Measurements from ENCODE around the gene ULK3. TPM values are rescaled to one million over a fixed set of nuclear protein-coding genes. Genes with fewer than 3 reads are reported as not detected.
A peak's percentile ranks its signal among the peaks of the same experiment; 100 is the strongest.

Gene ULK3
- total RNA-seq, 4 donors from 2014 or later = 39.0 to 56.5 (median 48.1) TPM

- intact Hi-C loops (cut with DNase I; ENCODE audit: low total_unique reads) (no loop called here), in situ Hi-C loops (cut with MboI; ENCODE audit: low sequenced_read_pairs in 4 of 4) (no loop called here)
- no peaks in the 10 kb centered on the region for H3K36me3 ChIP-seq
- peaks cover 40 to 50% of the 10 kb centered on the region in 2 donors for H3K4me1 ChIP-seq
- ATAC-seq = no peak
- no peak for TF ChIP-seq POLR2A (IDR thresholded peaks at IDR 0.05)
- TF ChIP-seq, protein P1, sequence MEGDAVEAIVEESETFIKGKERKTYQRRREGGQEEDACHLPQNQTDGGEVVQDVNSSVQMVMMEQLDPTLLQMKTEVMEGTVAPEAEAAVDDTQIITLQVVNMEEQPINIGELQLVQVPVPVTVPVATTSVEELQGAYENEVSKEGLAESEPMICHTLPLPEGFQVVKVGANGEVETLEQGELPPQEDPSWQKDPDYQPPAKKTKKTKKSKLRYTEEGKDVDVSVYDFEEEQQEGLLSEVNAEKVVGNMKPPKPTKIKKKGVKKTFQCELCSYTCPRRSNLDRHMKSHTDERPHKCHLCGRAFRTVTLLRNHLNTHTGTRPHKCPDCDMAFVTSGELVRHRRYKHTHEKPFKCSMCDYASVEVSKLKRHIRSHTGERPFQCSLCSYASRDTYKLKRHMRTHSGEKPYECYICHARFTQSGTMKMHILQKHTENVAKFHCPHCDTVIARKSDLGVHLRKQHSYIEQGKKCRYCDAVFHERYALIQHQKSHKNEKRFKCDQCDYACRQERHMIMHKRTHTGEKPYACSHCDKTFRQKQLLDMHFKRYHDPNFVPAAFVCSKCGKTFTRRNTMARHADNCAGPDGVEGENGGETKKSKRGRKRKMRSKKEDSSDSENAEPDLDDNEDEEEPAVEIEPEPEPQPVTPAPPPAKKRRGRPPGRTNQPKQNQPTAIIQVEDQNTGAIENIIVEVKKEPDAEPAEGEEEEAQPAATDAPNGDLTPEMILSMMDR (IDR thresholded peaks at IDR 0.05 in 4 of 5, conservative IDR thresholded peaks at IDR 0.05 in 1 of 5) = no peak
- H3K27ac ChIP-seq = no peak overlapping the region
- H3K4me3 ChIP-seq = no peak overlapping the region
- H3K27me3 ChIP-seq = no peaks in the 10 kb centered on the region
- no peaks in the 10 kb centered on the region for H3K9me3 ChIP-seq
- no peak for DNase-seq
These were observed 51.3 kb downstream of the ULK3 start for GRCh38 chr15:74791667-74792066.

DNA sequence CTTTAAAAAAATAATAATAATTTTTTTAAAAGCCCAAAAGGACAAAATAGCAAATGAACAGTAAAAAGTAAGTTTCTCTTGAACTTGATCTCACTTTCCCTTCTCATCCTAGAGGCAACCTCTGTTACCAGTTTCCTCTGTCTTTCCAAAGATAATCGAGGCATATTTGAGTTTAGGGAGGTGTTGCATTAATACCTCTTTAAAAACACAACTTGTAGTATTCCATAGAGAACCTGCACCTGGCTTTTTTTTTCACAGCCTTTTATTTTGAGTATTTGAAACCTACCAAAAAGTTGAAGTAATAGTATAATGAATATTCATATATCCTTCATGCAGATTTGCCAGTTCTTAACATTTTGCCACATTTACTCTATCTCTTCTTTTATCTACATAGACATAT is 51.9 kb downstream of the ULK3 start:
- Histone ChIP-seq H3K36me3 (no peaks in the 10 kb centered on the region), H3K4me3 (no peak overlapping the region), H3K9me3 (no peaks in the 10 kb centered on the region), H3K27ac (peak overlapping the region in 2 of 4 donors; percentile 57), H3K4me1 (peaks cover 47 to 56% of the 10 kb centered on the region in 2 donors), H3K27me3 (no peaks in the 10 kb centered on the region)
- intact Hi-C loops (cut with DNase I; ENCODE audit: low total_unique reads) = no loop called here
- no peak for DNase-seq
- TF ChIP-seq, protein P1 (IDR thresholded peaks at IDR 0.05 in 4 of 5, conservative IDR thresholded peaks at IDR 0.05 in 1 of 5) = no peak
- no peak for TF ChIP-seq POLR2A (IDR thresholded peaks at IDR 0.05)
- in situ Hi-C loops (cut with MboI; ENCODE audit: low sequenced_read_pairs in 4 of 4) = no loop called here
- no peak for ATAC-seq

DNA sequence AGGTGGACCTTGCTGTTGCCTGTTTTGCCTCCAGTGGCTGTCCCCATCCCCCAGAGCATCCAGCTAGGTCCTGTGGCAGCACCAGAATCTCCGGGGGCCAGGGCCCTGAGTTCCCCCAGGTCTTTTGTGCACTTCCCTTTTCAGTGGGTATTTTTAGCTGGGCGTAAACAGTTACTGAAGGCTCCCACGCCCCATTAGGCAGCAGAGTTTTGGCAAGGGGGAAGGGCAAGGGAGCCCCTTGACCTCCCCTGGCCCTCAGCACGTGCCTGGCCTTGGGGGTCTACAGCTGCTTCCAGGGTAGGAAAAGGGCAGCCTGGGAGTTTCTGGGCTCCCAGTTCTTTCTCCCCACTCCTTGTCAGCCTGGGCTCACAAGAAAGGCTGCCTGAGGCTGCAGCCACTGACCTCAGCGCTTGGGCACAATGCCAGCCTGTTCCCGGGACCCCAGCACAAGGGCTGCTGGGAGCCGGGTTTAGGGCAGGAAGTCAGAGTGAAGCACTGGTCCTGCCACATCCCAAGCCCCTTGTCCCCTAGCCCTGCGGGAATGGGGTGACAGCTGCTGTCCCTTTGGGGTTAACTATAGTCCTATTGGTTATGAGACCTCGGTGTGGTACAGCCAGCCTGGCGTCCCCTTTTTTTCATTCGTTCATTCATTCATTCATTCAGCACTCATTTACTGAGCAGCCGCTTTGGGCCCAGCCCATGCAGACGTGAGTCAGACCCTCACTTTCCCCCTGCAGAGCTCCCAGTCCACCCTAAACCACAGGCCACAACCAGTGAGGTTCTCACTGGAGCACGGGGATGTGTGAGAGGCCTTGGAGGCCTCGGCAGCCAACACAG is 52.7 kb downstream of the ULK3 start:
- Histone ChIP-seq H3K4me1 (peaks cover 54 to 64% of the 10 kb centered on the region in 2 donors), H3K27me3 (no peaks in the 10 kb centered on the region), H3K27ac (peak overlapping the region; percentile 56 to 81 (median 57)), H3K36me3 (no peaks in the 10 kb centered on the region), H3K4me3 (no peak overlapping the region), H3K9me3 (no peaks in the 10 kb centered on the region)
- in situ Hi-C loops (cut with MboI; ENCODE audit: low sequenced_read_pairs in 4 of 4) (no loop called here), intact Hi-C loops (cut with DNase I; ENCODE audit: low total_unique reads) (no loop called here)
- no peak for TF ChIP-seq POLR2A (IDR thresholded peaks at IDR 0.05)
- TF ChIP-seq, protein P1 (IDR thresholded peaks at IDR 0.05 in 4 of 5, conservative IDR thresholded peaks at IDR 0.05 in 1 of 5) = no peak
- ATAC-seq = no peak
- DNase-seq = no peak

DNA sequence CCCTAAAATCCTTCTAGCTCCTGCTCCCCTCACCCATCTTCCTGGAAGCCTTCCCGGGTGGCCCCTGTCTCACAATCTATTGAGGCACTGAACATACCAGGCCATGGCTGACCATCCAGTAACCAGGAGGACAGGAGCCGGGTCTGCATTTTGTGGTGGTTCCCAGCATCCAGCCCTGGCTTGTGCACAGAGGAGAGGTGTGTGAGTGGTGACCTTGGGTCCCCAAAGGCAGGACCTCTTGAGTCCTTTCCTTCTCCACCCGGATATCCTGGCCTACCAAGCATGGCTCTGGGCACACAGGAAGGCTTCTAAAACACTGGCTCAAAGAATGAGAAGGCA is 53.2 kb downstream of the ULK3 start:
- H3K9me3 ChIP-seq = no peaks in the 10 kb centered on the region
- intact Hi-C loops (cut with DNase I; ENCODE audit: low total_unique reads) = loop anchor here (10.0 kb wide), 1 partner anchor 245 kb away; the partner anchor contains the start of gene ARID3B
- H3K27me3 ChIP-seq = no peaks in the 10 kb centered on the region
- DNase-seq (no peak), ATAC-seq (no peak)
- in situ Hi-C loops (cut with MboI; ENCODE audit: low sequenced_read_pairs in 4 of 4) = no loop called here
- TF ChIP-seq POLR2A (IDR thresholded peaks at IDR 0.05) = no peak
- H3K4me3 ChIP-seq = no peak overlapping the region
- H3K36me3 ChIP-seq = no peaks in the 10 kb centered on the region
- H3K4me1 ChIP-seq = peaks cover 58 to 69% of the 10 kb centered on the region in 2 donors
- peak overlapping the region; percentile 56 to 81 (median 57) for H3K27ac ChIP-seq

- ATAC-seq (no peak), DNase-seq (no peak)
- Histone ChIP-seq H3K36me3 (no peaks in the 10 kb centered on the region), H3K9me3 (no peaks in the 10 kb centered on the region), H3K27ac (peak overlapping the region in 3 of 4 donors; percentile 57 to 81 (median 57)), H3K27me3 (no peaks in the 10 kb centered on the region), H3K4me1 (peaks cover 63 to 75% of the 10 kb centered on the region in 2 donors), H3K4me3 (no peak overlapping the region)
- TF ChIP-seq, protein P1 (IDR thresholded peaks at IDR 0.05 in 4 of 5, conservative IDR thresholded peaks at IDR 0.05 in 1 of 5) = no peak
- TF ChIP-seq POLR2A (IDR thresholded peaks at IDR 0.05) = no peak
- in situ Hi-C loops (cut with MboI; ENCODE audit: low sequenced_read_pairs in 4 of 4) = no loop called here
- intact Hi-C loops (cut with DNase I; ENCODE audit: low total_unique reads) = loop anchor here (10.0 kb wide), 1 partner anchor 244 kb away; the partner anchor contains the start of gene ARID3B
These were observed 53.8 kb downstream of the ULK3 start for GRCh38 chr15:74789171-74789631.
